AG04450 (cell line): ENCODE data around the gene HTR7. TPM values are rescaled to one million over a fixed set of nuclear protein-coding genes. Genes with fewer than 3 reads are reported as not detected.
"Not testable (repeated sequence)": the region's sequence is repeated elsewhere in the genome, so short reads cannot be mapped to it uniquely, and the experiment has no call there.

Experiments used
- CTCF ChIA-PET: fragments of 300-600, 350-600 bp; formaldehyde crosslinking; extraction: SDS; loops from one replicate; lab custom pipeline; 2022; ENCODE audit warnings: antibody characterized with exemption, inconsistent platforms; lab: Charles Lee
- POLR2A ChIA-PET: fragments of 350-600 bp; formaldehyde crosslinking; extraction: SDS; loops from one replicate; lab custom pipeline; 2021; ENCODE audit warnings: antibody characterized with exemption, inconsistent platforms; lab: Yijun Ruan, JAX
- DNase-seq: peaks from one replicate; pipeline ENCODE4 v3.0.0-alpha.2; 2011; ENCODE audit warnings: low read depth, low spot score
- H3K27ac ChIP-seq: one replicate; pipeline ENCODE4 v1.5.1; 2012; ENCODE audit warnings: low read depth, low read length, control low read depth
- H3K27me3 ChIP-seq: one replicate; pipeline ENCODE4 v1.6.0; 2012; ENCODE audit warnings: low read length; ENCODE audit not compliant: control insufficient read depth, insufficient read depth
- H3K4me3 ChIP-seq: 2 replicates; pipeline ENCODE4 v1.5.1; 2011; ENCODE audit warnings: mild to moderate bottlenecking, low read depth, low read length, control low read depth
- H3K9me3 ChIP-seq: 2 replicates; pipeline ENCODE4 v1.5.1; 2012; ENCODE audit warnings: low read length; ENCODE audit not compliant: control insufficient read depth, insufficient read depth
- CTCF ChIP-seq: IDR thresholded peaks from 2 replicates; pipeline ENCODE4 v1.5.1; 2011; ENCODE audit warnings: low read depth, low read length, control low read depth, inconsistent platforms
- polyA plus RNA-seq: library from polyadenylated mRNA; depleted of rRNA; stranded (reverse); fragments of >200 nt; gene quantifications from 2 replicates; pipeline ENCODE4 v1.2.3, GENCODE V29; 2011

HTR7 gene
- polyA plus RNA-seq, 1 experiment = 1.1 TPM

- Histone ChIP-seq H3K27ac (no peak overlapping the region), H3K4me3 (no peak overlapping the region), H3K27me3 (peaks cover 2% of the 10 kb centered on the region), H3K9me3 (no peaks in the 10 kb centered on the region)
- ChIA-PET CTCF (no interaction called here), POLR2A (no interaction called here)
- no peak for DNase-seq
- TF ChIP-seq CTCF = no peak
Observed at GRCh38 chr10:90822508-90822907, 35.3 kb downstream of the HTR7 start.

- H3K27me3 ChIP-seq, DNase-seq, H3K27ac ChIP-seq, H3K4me3 ChIP-seq, CTCF ChIA-PET, H3K9me3 ChIP-seq, POLR2A ChIA-PET: not testable (repeated sequence)
Observed at GRCh38 chr10:90821864-90822263, 36.0 kb downstream of the HTR7 start.

GRCh38 chr10:90819911-90820310 is 37.9 kb downstream of the HTR7 start:
- no peak for TF ChIP-seq CTCF
- Histone ChIP-seq H3K9me3 (no peaks in the 10 kb centered on the region), H3K27me3 (peaks cover 2% of the 10 kb centered on the region), H3K4me3 (no peak overlapping the region), H3K27ac (no peak overlapping the region)
- POLR2A ChIA-PET = no interaction called here
- no peak for DNase-seq
- CTCF ChIA-PET = interaction anchor here (1.4 kb wide), 1 partner anchor 33 kb away, joined by 5 read pairs; no protein-coding TSS in a partner anchor

GRCh38 chr10:90818736-90819135 is 39.1 kb downstream of the HTR7 start:
- POLR2A ChIA-PET = no interaction called here
- H3K27ac ChIP-seq = no peak overlapping the region
- TF ChIP-seq CTCF = no peak
- no peak overlapping the region for H3K4me3 ChIP-seq
- H3K27me3 ChIP-seq = peaks cover 2% of the 10 kb centered on the region
- CTCF ChIA-PET = no interaction called here
- no peaks in the 10 kb centered on the region for H3K9me3 ChIP-seq
- no peak for DNase-seq

GRCh38 chr10:90817128-90817889 is 40.5 kb downstream of the HTR7 start:
- POLR2A ChIA-PET = no interaction called here
- no peak overlapping the region for H3K4me3 ChIP-seq
- no peak for DNase-seq
- TF ChIP-seq CTCF = no peak
- H3K27me3 ChIP-seq = no peaks in the 10 kb centered on the region
- no peaks in the 10 kb centered on the region for H3K9me3 ChIP-seq
- no peak overlapping the region for H3K27ac ChIP-seq
- CTCF ChIA-PET = interaction anchor here (0.6 to 2.5 kb wide), 3 partner anchors 19 to 46 kb away, joined by 3 to 8 read pairs (median 5); no protein-coding TSS in a partner anchor
